Parathyroid adenoma (tissue), 2 donors: Measurements from ENCODE around the gene CFAP53.

Experiments
- H2AFZ ChIP-seq: fragments of 300-600 bp; sonication (generic); one replicate; pipeline ENCODE4 v1.7.0; 2017; ENCODE audit warnings: antibody characterized with exemption, mild to moderate bottlenecking
- H3K27ac ChIP-seq: fragments of 300-600 bp; sonication (generic); one replicate; pipeline ENCODE4 v1.7.0; 2017
- H3K27me3 ChIP-seq: fragments of 300-600 bp; sonication (generic); one replicate; pipeline ENCODE4 v1.7.0; 2017; ENCODE audit warnings: low read length; ENCODE audit not compliant: control insufficient read depth, insufficient read depth
- H3K36me3 ChIP-seq: fragments of 300-600 bp; sonication (generic); one replicate; pipeline ENCODE4 v1.7.0; 2017; ENCODE audit warnings: low read length; ENCODE audit not compliant: control insufficient read depth, insufficient read depth
- H3K4me1 ChIP-seq: fragments of 300-600 bp; sonication (generic); one replicate; pipeline ENCODE4 v1.7.0; 2017; ENCODE audit warnings: control low read depth
- H3K4me2 ChIP-seq: fragments of 300-600 bp; sonication (generic); one replicate; pipeline ENCODE4 v1.7.0; 2017; ENCODE audit warnings: low read length
- H3K4me3 ChIP-seq: fragments of 300-600 bp; sonication (generic); one replicate; pipeline ENCODE4 v1.7.0; 2017; ENCODE audit warnings: low read depth, low read length
- H3K79me2 ChIP-seq: fragments of 300-600 bp; sonication (generic); one replicate; pipeline ENCODE4 v1.7.0; 2017; ENCODE audit warnings: control low read depth
- H3K9ac ChIP-seq: fragments of 300-600 bp; sonication (generic); one replicate; pipeline ENCODE4 v1.7.0; 2017; ENCODE audit warnings: mild to moderate bottlenecking
- H3K9me3 ChIP-seq: fragments of 300-600 bp; sonication (generic); one replicate; pipeline ENCODE4 v1.7.0; 2017; ENCODE audit warnings: low read length; ENCODE audit not compliant: control insufficient read depth
- CTCF ChIP-seq: fragments of 300-600 bp; sonication (generic); IDR thresholded peaks from one replicate; pipeline ENCODE4 v1.7.0; 2017; ENCODE audit warnings: antibody characterized with exemption, mild to moderate bottlenecking
- donor health status: primary hyperparathyroidism.

Gene CFAP53

GRCh38 chr18:50273203-50274043, 7.1 kb upstream of the CFAP53 start:
- Histone ChIP-seq H3K4me2 (no peak overlapping the region), H3K36me3 (no peaks in the 10 kb centered on the region), H3K79me2 (peaks cover 5% of the 10 kb centered on the region), H3K27ac (no peak overlapping the region), H3K9me3 (no peaks in the 10 kb centered on the region), H3K9ac (no peak overlapping the region), H3K27me3 (no peaks in the 10 kb centered on the region), H3K4me1 (no peaks in the 10 kb centered on the region), H2AFZ (no peak overlapping the region), H3K4me3 (no peak overlapping the region)
- TF ChIP-seq CTCF = no peak

- Histone ChIP-seq H3K27me3 (no peaks in the 10 kb centered on the region), H2AFZ (no peak overlapping the region), H3K9me3 (no peaks in the 10 kb centered on the region), H3K4me1 (no peaks in the 10 kb centered on the region), H3K79me2 (peaks cover 5% of the 10 kb centered on the region), H3K4me3 (no peak overlapping the region), H3K27ac (no peak overlapping the region), H3K4me2 (no peak overlapping the region), H3K36me3 (no peaks in the 10 kb centered on the region), H3K9ac (no peak overlapping the region)
- TF ChIP-seq CTCF = no peak
Measured at GRCh38 chr18:50272568-50272967, 6.3 kb upstream of the CFAP53 start.

GRCh38 chr18:50268022-50268747, 1.9 kb upstream of the CFAP53 start:
- no peak overlapping the region for H3K4me2 ChIP-seq
- H3K27ac ChIP-seq = peak overlapping the region; percentile 13
- H3K9ac ChIP-seq = no peak overlapping the region
- no peaks in the 10 kb centered on the region for H3K36me3 ChIP-seq
- peaks cover 15% of the 10 kb centered on the region for H3K4me1 ChIP-seq
- peak; percentile 48 for TF ChIP-seq CTCF
- H3K27me3 ChIP-seq = no peaks in the 10 kb centered on the region
- no peak overlapping the region for H2AFZ ChIP-seq
- no peak overlapping the region for H3K4me3 ChIP-seq
- no peaks in the 10 kb centered on the region for H3K9me3 ChIP-seq
- no peaks in the 10 kb centered on the region for H3K79me2 ChIP-seq

GRCh38 chr18:50262977-50263376, 3.3 kb downstream of the CFAP53 start:
- TF ChIP-seq CTCF = no peak
- Histone ChIP-seq H3K79me2 (no peaks in the 10 kb centered on the region), H3K4me2 (no peak overlapping the region), H3K36me3 (no peaks in the 10 kb centered on the region), H3K27ac (no peak overlapping the region), H3K27me3 (no peaks in the 10 kb centered on the region), H3K9me3 (no peaks in the 10 kb centered on the region), H3K4me1 (peaks cover 15% of the 10 kb centered on the region), H3K4me3 (no peak overlapping the region), H2AFZ (no peak overlapping the region), H3K9ac (no peak overlapping the region)
